Measurements from ENCODE around the gene MAP3K8.

The MAP3K8 gene

GRCh38 chr10:30503700-30504266 lies 69.8 kb downstream of the MAP3K8 start:
- no peak for TF ChIP-seq ZNF8 (CRISPR knock-in tag; IDR thresholded peaks at IDR 0.05)
- no peak for TF ChIP-seq TCF4 (CRISPR knock-in tag; IDR thresholded peaks at IDR 0.05; ENCODE audit: borderline replicate concordance)
- TF ChIP-seq GLIS3 (CRISPR knock-in tag; IDR thresholded peaks at IDR 0.05) = no peak
- no peak for TF ChIP-seq ZFP30 (CRISPR knock-in tag; IDR thresholded peaks at IDR 0.05)
- no peak for ATAC-seq

GRCh38 chr10:30505543-30506298 lies 71.7 kb downstream of the MAP3K8 start:
- ATAC-seq = no peak
- TF ChIP-seq ZNF565 (CRISPR knock-in tag; conservative IDR thresholded peaks at IDR 0.05; ENCODE audit: low read depth) (no peak), ZNF70 (CRISPR knock-in tag; IDR thresholded peaks at IDR 0.05) (no peak), CREB5 (CRISPR knock-in tag; IDR thresholded peaks at IDR 0.05; ENCODE audit: low read depth) (no peak), PPARA (CRISPR knock-in tag; IDR thresholded peaks at IDR 0.05; ENCODE audit: borderline replicate concordance) (no peak), TOX (CRISPR knock-in tag; IDR thresholded peaks at IDR 0.05; ENCODE audit: borderline replicate concordance) (no peak), CSDC2 (CRISPR knock-in tag; IDR thresholded peaks at IDR 0.05) (no peak), RARB (CRISPR knock-in tag; IDR thresholded peaks at IDR 0.05) (no peak), TCF4 (CRISPR knock-in tag; IDR thresholded peaks at IDR 0.05; ENCODE audit: borderline replicate concordance) (no peak), BACH2 (CRISPR knock-in tag; IDR thresholded peaks at IDR 0.05; ENCODE audit: borderline replicate concordance) (no peak), ZFP3 (CRISPR knock-in tag; IDR thresholded peaks at IDR 0.05) (no peak), TSHZ2 (CRISPR knock-in tag; IDR thresholded peaks at IDR 0.05) (no peak), POU6F1 (CRISPR knock-in tag; IDR thresholded peaks at IDR 0.05; ENCODE audit: borderline replicate concordance, low read depth) (no peak), PATZ1 (CRISPR knock-in tag; IDR thresholded peaks at IDR 0.05; ENCODE audit: borderline replicate concordance) (no peak), CSRNP3 (CRISPR knock-in tag; IDR thresholded peaks at IDR 0.05) (no peak), ISL1 (CRISPR knock-in tag; IDR thresholded peaks at IDR 0.05) (no peak), GLIS3 (CRISPR knock-in tag; IDR thresholded peaks at IDR 0.05) (no peak), ESRRG (CRISPR knock-in tag; IDR thresholded peaks at IDR 0.05) (no peak), ZNF8 (CRISPR knock-in tag; IDR thresholded peaks at IDR 0.05) (no peak), ZFP30 (CRISPR knock-in tag; IDR thresholded peaks at IDR 0.05) (no peak), OSR1 (CRISPR knock-in tag; IDR thresholded peaks at IDR 0.05) (no peak)

- no peak for ATAC-seq
- TF ChIP-seq ZNF70 (CRISPR knock-in tag; IDR thresholded peaks at IDR 0.05) (no peak), PPARA (CRISPR knock-in tag; IDR thresholded peaks at IDR 0.05; ENCODE audit: borderline replicate concordance) (no peak), CSDC2 (CRISPR knock-in tag; IDR thresholded peaks at IDR 0.05) (no peak), CSRNP3 (CRISPR knock-in tag; IDR thresholded peaks at IDR 0.05) (no peak), POU6F1 (CRISPR knock-in tag; IDR thresholded peaks at IDR 0.05; ENCODE audit: borderline replicate concordance, low read depth) (no peak), TOX (CRISPR knock-in tag; IDR thresholded peaks at IDR 0.05; ENCODE audit: borderline replicate concordance) (no peak), TCF4 (CRISPR knock-in tag; IDR thresholded peaks at IDR 0.05; ENCODE audit: borderline replicate concordance) (no peak), ZFP3 (CRISPR knock-in tag; IDR thresholded peaks at IDR 0.05) (no peak), SNAI2 (CRISPR knock-in tag; IDR thresholded peaks at IDR 0.05) (no peak), RARB (CRISPR knock-in tag; IDR thresholded peaks at IDR 0.05) (no peak), ZNF8 (CRISPR knock-in tag; IDR thresholded peaks at IDR 0.05) (no peak), ESRRG (CRISPR knock-in tag; IDR thresholded peaks at IDR 0.05) (no peak)
These were observed 75.5 kb downstream of the MAP3K8 start for GRCh38 chr10:30509508-30509907.

All from SK-N-SH treated with all-trans-retinoic acid at 6 μM for 48 hours (cell line).